H9 (cell line): Measurements from ENCODE around the gene COX11. TPM values are rescaled to one million over a fixed set of nuclear protein-coding genes. Genes with fewer than 3 reads are reported as not detected.

Experiments used
- DNase-seq: peaks from one replicate; pipeline ENCODE4 v3.0.0-alpha.2; 2017
- H2AFZ ChIP-seq: one replicate; pipeline ENCODE4 v1.6.1; 2013; ENCODE audit warnings: mild to moderate bottlenecking, low read length, control low read depth, moderate library complexity
- H2AK5ac ChIP-seq: 2 replicates; pipeline ENCODE4 v1.6.1; 2013; ENCODE audit warnings: low read length, control low read depth, mixed read lengths; ENCODE audit not compliant: insufficient read length
- H2BK120ac ChIP-seq: one replicate; pipeline ENCODE4 v1.6.1; 2013; ENCODE audit warnings: low read depth, mild to moderate bottlenecking, low read length, control low read depth, inconsistent platforms; ENCODE audit not compliant: poor library complexity, severe bottlenecking
- H2BK12ac ChIP-seq: 2 replicates; pipeline ENCODE4 v1.6.1; 2013; ENCODE audit warnings: low read length, control low read depth, mixed read lengths, low read depth; ENCODE audit not compliant: insufficient read length
- H2BK15ac ChIP-seq: 2 replicates; pipeline ENCODE4 v1.6.1; 2013; ENCODE audit warnings: low read depth, low read length, control low read depth
- H2BK20ac ChIP-seq: one replicate; pipeline ENCODE4 v1.6.1; 2013; ENCODE audit warnings: low read depth, mild to moderate bottlenecking, low read length, control low read depth, inconsistent platforms; ENCODE audit not compliant: poor library complexity, severe bottlenecking
- H2BK5ac ChIP-seq: 2 replicates; pipeline ENCODE4 v1.6.1; 2013; ENCODE audit warnings: low read length, control low read depth, mixed read lengths; ENCODE audit not compliant: insufficient read length
- H3K14ac ChIP-seq: 2 replicates; pipeline ENCODE4 v1.6.1; 2013; ENCODE audit warnings: low read length, control low read depth; ENCODE audit not compliant: insufficient read depth
- H3K18ac ChIP-seq: 2 replicates; pipeline ENCODE4 v1.6.1; 2013; ENCODE audit warnings: low read depth, mild to moderate bottlenecking, mixed read lengths, low read length, control low read depth; ENCODE audit not compliant: insufficient read length
- H3K23ac ChIP-seq: 2 replicates; pipeline ENCODE4 v1.6.1; 2013; ENCODE audit warnings: low read length, control low read depth, mixed read lengths, low read depth; ENCODE audit not compliant: insufficient read length
- H3K23me2 ChIP-seq: 2 replicates; pipeline ENCODE4 v1.6.1; 2013; ENCODE audit warnings: low read depth, mild to moderate bottlenecking, mixed read lengths, low read length, control low read depth; ENCODE audit not compliant: insufficient read length, poor library complexity, severe bottlenecking
- H3K27ac ChIP-seq: 2 replicates; pipeline ENCODE4 v1.5.1; 2013; ENCODE audit warnings: low read length, control low read depth, mixed read lengths, low read depth; ENCODE audit not compliant: insufficient read length
- H3K27me3 ChIP-seq: 2 replicates; pipeline ENCODE4 v1.6.1; 2013; ENCODE audit warnings: low read length, control low read depth, inconsistent platforms; ENCODE audit not compliant: insufficient read depth
- H3K4ac ChIP-seq: 2 replicates; pipeline ENCODE4 v1.6.1; 2013; ENCODE audit warnings: low read depth, mild to moderate bottlenecking, control low read depth, inconsistent platforms, low read length, moderate library complexity
- H3K4me1 ChIP-seq: 2 replicates; pipeline ENCODE4 v1.6.1; 2013; ENCODE audit warnings: low read length, control low read depth, inconsistent platforms; ENCODE audit not compliant: insufficient read depth
- H3K4me2 ChIP-seq: 2 replicates; pipeline ENCODE4 v1.6.1; 2013; ENCODE audit warnings: low read length, control low read depth, mixed read lengths; ENCODE audit not compliant: insufficient read length, insufficient read depth
- H3K56ac ChIP-seq: 2 replicates; pipeline ENCODE4 v1.6.1; 2013; ENCODE audit warnings: low read depth, mild to moderate bottlenecking, mixed read lengths, low read length, control low read depth; ENCODE audit not compliant: insufficient read length
- H3K79me1 ChIP-seq: 2 replicates; pipeline ENCODE4 v1.6.1; 2013; ENCODE audit warnings: low read depth, mild to moderate bottlenecking, moderate library complexity, low read length, control low read depth, inconsistent platforms; ENCODE audit not compliant: insufficient read depth, poor library complexity, severe bottlenecking
- H3K79me2 ChIP-seq: 2 replicates; pipeline ENCODE4 v1.6.1; 2013; ENCODE audit warnings: low read length, control low read depth, inconsistent platforms; ENCODE audit not compliant: insufficient read depth
- H3K9ac ChIP-seq: 2 replicates; pipeline ENCODE4 v1.6.1; 2013; ENCODE audit warnings: low read length, control low read depth, mixed read lengths; ENCODE audit not compliant: insufficient read length; ENCODE audit errors: extremely low read depth
- H3K9me3 ChIP-seq: one replicate; pipeline ENCODE4 v1.6.1; 2013; ENCODE audit warnings: low read depth, low read length, inconsistent platforms; ENCODE audit not compliant: control insufficient read depth
- H3T11ph ChIP-seq: one replicate; pipeline ENCODE4 v1.6.1; 2013; ENCODE audit warnings: mild to moderate bottlenecking, low read length, control low read depth, inconsistent platforms
- H4K20me1 ChIP-seq: one replicate; pipeline ENCODE4 v1.6.1; 2013; ENCODE audit not compliant: control insufficient read depth, insufficient read length, insufficient read depth
- H4K5ac ChIP-seq: 2 replicates; pipeline ENCODE4 v1.6.1; 2013; ENCODE audit warnings: low read depth, mild to moderate bottlenecking, mixed read lengths, low read length, control low read depth; ENCODE audit not compliant: insufficient read length
- H4K8ac ChIP-seq: replicated peaks from 2 replicates; pipeline ENCODE4 v1.6.1; 2013; ENCODE audit warnings: low read length, control low read depth, mixed read lengths, low read depth; ENCODE audit not compliant: insufficient read length
- H4K91ac ChIP-seq: 2 replicates; pipeline ENCODE4 v1.6.1; 2013; ENCODE audit warnings: low read depth, mild to moderate bottlenecking, moderate library complexity, mixed read lengths, low read length, control low read depth; ENCODE audit not compliant: insufficient read length
- H3K27ac Mint-ChIP-seq, 3 experiments: 2 replicates in 2 of 3; 3 replicates in 1 of 3; pipeline ENCODE4 v1.8.0; 2020 to 2021; ENCODE audit warnings: mixed read lengths in 3 of 3, mild to moderate bottlenecking in 1 of 3, moderate library complexity in 1 of 3
- H3K27me3 Mint-ChIP-seq: 2 replicates; pipeline ENCODE4 v1.8.0; 2021; ENCODE audit warnings: low read depth, mild to moderate bottlenecking, moderate library complexity, mixed read lengths
- H3K36me3 Mint-ChIP-seq, 3 experiments: 2 replicates in 2 of 3; 3 replicates in 1 of 3; pipeline ENCODE4 v1.8.0; 2020 to 2021; ENCODE audit warnings: low read depth in 3 of 3, mixed read lengths in 3 of 3; ENCODE audit not compliant: insufficient read depth in 1 of 3
- H3K4me1 Mint-ChIP-seq, 2 experiments: 2 replicates each; pipeline ENCODE4 v1.8.0; 2020; ENCODE audit warnings: mixed read lengths in 2 of 2
- H3K4me3 Mint-ChIP-seq, 2 experiments: 2 replicates in 1 of 2; 3 replicates in 1 of 2; pipeline ENCODE4 v1.8.0; 2020 to 2021; ENCODE audit warnings: mild to moderate bottlenecking in 2 of 2, mixed read lengths in 2 of 2, moderate library complexity in 1 of 2
- H3K9me3 Mint-ChIP-seq, 2 experiments: 2 replicates in 1 of 2; 3 replicates in 1 of 2; pipeline ENCODE4 v1.8.0; 2020; ENCODE audit warnings: mild to moderate bottlenecking in 2 of 2, mixed read lengths in 2 of 2, moderate library complexity in 1 of 2
- WGBS: extraction: QIAGEN DNeasy Blood & Tissue Kit; methylation state at CpG from one replicate; pipeline ENCODE4 v1.1.7; 2013; ENCODE audit warnings: missing lambda C conversion rate, low lambda C conversion rate, mixed read lengths; ENCODE audit not compliant: insufficient read length; ENCODE audit errors: extremely low coverage; 5-methylcytosine and 5-hydroxymethylcytosine counted together
- total RNA-seq: library from RNA; stranded (reverse); gene quantifications from 2 replicates; pipeline ENCODE4 v1.2.1, GENCODE V29; 2021
- TF ChIP-seq, protein P1 (sequence below): fragments of 200-600 bp; sonication (generic); conservative IDR thresholded peaks from 3 replicates; pipeline ENCODE4 v1.8.0; 2021; ENCODE audit warnings: antibody characterized with exemption, mild to moderate bottlenecking

Gene COX11
- total RNA-seq, 1 experiment from 2014 or later = 76.1 TPM

DNA sequence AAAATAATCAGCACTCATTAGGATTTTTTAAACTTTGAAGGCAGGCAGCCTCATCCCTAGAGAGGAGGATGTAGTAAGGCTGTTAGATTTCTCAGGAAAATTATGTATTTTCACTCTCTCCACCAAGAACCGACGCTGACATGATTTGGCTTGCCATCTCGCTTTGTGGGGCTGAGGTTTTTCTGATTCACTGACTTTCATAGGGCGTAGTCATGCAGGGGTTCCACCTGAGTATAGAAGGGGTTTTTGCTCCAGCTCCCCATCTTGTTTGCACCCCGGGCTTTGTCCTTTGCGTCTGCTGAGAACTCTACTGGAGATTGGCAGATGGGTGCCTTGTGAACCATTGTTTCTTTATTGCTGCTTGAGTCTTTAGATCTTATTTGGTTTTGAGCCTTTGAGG, 47.6 kb downstream of the COX11 start:
- H3K14ac ChIP-seq = no peak overlapping the region
- no peak overlapping the region for H2BK5ac ChIP-seq
- H4K8ac ChIP-seq = no peak overlapping the region
- H2BK15ac ChIP-seq = no peak overlapping the region
- H3K79me1 ChIP-seq = no peaks in the 10 kb centered on the region
- no peaks in the 10 kb centered on the region for H3K23me2 ChIP-seq
- no peak overlapping the region for H2BK120ac ChIP-seq
- no peak overlapping the region for H3T11ph ChIP-seq
- no peak overlapping the region for H3K56ac ChIP-seq
- no peak overlapping the region for H4K5ac ChIP-seq
- H3K27me3 Mint-ChIP-seq = no peaks in the 10 kb centered on the region
- peaks cover 11 to 12% of the 10 kb centered on the region in 2 experiments; a peak in 4 of 5 replicates for H3K9me3 Mint-ChIP-seq
- TF ChIP-seq, protein P1, sequence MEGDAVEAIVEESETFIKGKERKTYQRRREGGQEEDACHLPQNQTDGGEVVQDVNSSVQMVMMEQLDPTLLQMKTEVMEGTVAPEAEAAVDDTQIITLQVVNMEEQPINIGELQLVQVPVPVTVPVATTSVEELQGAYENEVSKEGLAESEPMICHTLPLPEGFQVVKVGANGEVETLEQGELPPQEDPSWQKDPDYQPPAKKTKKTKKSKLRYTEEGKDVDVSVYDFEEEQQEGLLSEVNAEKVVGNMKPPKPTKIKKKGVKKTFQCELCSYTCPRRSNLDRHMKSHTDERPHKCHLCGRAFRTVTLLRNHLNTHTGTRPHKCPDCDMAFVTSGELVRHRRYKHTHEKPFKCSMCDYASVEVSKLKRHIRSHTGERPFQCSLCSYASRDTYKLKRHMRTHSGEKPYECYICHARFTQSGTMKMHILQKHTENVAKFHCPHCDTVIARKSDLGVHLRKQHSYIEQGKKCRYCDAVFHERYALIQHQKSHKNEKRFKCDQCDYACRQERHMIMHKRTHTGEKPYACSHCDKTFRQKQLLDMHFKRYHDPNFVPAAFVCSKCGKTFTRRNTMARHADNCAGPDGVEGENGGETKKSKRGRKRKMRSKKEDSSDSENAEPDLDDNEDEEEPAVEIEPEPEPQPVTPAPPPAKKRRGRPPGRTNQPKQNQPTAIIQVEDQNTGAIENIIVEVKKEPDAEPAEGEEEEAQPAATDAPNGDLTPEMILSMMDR = no peak
- no peak overlapping the region for H2BK20ac ChIP-seq
- H3K9me3 ChIP-seq = no peaks in the 10 kb centered on the region
- no peaks in the 10 kb centered on the region; the same call in 1 of the 2 replicates for H3K79me2 ChIP-seq
- no peak overlapping the region for H2BK12ac ChIP-seq
- no peak overlapping the region for H2AK5ac ChIP-seq
- no peaks in the 10 kb centered on the region for H3K27me3 ChIP-seq
- H4K91ac ChIP-seq = no peak overlapping the region
- peak overlapping the region; percentile 40 to 87 (median 84); a peak in 4 of 7 replicates for H3K27ac Mint-ChIP-seq
- no peak for DNase-seq
- no peaks in the 10 kb centered on the region for H3K4me1 ChIP-seq
- H4K20me1 ChIP-seq = no peaks in the 10 kb centered on the region
- no peak overlapping the region for H3K4me2 ChIP-seq
- H3K4me3 Mint-ChIP-seq = no peak overlapping the region
- no peak overlapping the region for H3K18ac ChIP-seq
- H3K23ac ChIP-seq = no peak overlapping the region
- no CpG with 5 or more reads among the region's 6 CpGs for WGBS
- no peak overlapping the region for H3K27ac ChIP-seq
- H2AFZ ChIP-seq = no peak overlapping the region
- H3K4ac ChIP-seq = no peak overlapping the region
- H3K4me1 Mint-ChIP-seq = peaks cover 26 to 29% of the 10 kb centered on the region in 2 experiments
- no peak overlapping the region for H3K9ac ChIP-seq
- peaks cover 33 to 63% (median 55%) of the 10 kb centered on the region in 3 experiments for H3K36me3 Mint-ChIP-seq
